Activated naive CD4-positive, alpha-beta T cell treated with anti-CD3 and anti-CD28 coated beads, Interleukin-2, amount 50 U/mL, for 24 hours (primary cell): Measurements from ENCODE around the gene DNAJC3.
"Not testable (repeated sequence)": the region's sequence is repeated elsewhere in the genome, so short reads cannot be mapped to it uniquely, and the experiment has no call there.

ENCODE experiments used
- H3K27ac Mint-ChIP-seq: one replicate; pipeline ENCODE4 v1.8.0; 2021; ENCODE audit warnings: mild to moderate bottlenecking, mixed read lengths
- H3K27me3 Mint-ChIP-seq: one replicate; pipeline ENCODE4 v1.8.0; 2021; ENCODE audit warnings: mixed read lengths
- H3K36me3 Mint-ChIP-seq: one replicate; pipeline ENCODE4 v1.8.0; 2021; ENCODE audit warnings: mixed read lengths
- H3K4me1 Mint-ChIP-seq: one replicate; pipeline ENCODE4 v1.8.0; 2021; ENCODE audit warnings: mixed read lengths
- H3K4me3 Mint-ChIP-seq: one replicate; pipeline ENCODE4 v1.8.0; 2021; ENCODE audit warnings: mild to moderate bottlenecking, mixed read lengths
- H3K9me3 Mint-ChIP-seq: one replicate; pipeline ENCODE4 v1.8.0; 2021; ENCODE audit warnings: mixed read lengths

The DNAJC3 gene

DNA sequence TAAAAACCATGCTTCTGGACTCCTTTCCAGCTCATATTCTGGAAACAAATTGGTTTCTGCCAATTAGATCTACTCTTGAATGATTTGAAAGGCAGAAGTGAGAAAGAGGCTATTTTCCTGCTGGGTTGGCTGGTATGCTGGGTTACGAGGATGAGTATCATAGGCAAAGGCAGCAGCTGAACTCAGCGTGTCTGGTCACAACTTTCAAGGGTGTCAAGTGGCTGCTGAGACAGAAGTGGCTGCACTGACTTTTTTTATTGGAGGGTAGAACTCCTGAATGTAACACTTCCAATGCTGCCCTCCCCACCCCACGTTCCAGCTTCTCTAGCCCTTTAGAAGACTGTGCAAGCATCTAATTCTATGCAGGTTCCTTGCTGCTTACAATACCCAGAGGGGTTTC lies 24.1 kb upstream of the DNAJC3 start:
- H3K27me3 Mint-ChIP-seq, result no peaks in the 10 kb centered on the region
- no peaks in the 10 kb centered on the region for H3K4me1 Mint-ChIP-seq
- no peak overlapping the region for H3K4me3 Mint-ChIP-seq
- H3K36me3 Mint-ChIP-seq, result no peaks in the 10 kb centered on the region
- H3K9me3 Mint-ChIP-seq, result no peaks in the 10 kb centered on the region
- H3K27ac Mint-ChIP-seq, result no peak overlapping the region

DNA sequence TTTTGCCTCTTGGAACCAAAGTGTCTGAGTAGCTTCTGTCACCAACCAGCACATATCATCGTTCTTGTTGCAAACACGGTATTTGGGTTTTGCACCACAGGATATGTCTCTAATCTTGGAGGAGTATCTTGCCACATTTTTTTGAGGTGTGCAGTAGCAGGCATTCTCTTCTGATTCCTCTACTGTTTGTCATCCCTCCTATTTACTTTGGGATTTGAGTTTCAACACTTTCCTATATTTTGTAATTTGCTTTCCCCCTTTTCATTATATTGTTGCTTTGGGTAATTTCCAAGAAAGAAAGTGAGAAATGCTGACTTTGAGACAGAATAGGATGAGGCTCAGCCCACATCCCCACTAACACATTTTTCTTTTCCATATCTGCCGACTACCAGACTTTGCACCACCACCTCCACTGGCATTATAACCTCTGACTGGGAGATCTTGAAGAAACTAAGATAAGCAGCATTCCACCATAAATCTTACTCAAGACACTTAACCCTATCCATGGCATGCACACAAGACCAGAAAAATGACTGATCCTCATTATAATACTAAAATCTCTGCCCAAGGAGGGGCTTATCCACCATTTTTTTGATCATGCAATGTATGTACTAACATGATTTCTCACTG lies 20.4 kb upstream of the DNAJC3 start:
- no peaks in the 10 kb centered on the region for H3K36me3 Mint-ChIP-seq
- no peak overlapping the region for H3K27ac Mint-ChIP-seq
- no peak overlapping the region for H3K4me3 Mint-ChIP-seq
- H3K9me3 Mint-ChIP-seq, result no peaks in the 10 kb centered on the region
- H3K27me3 Mint-ChIP-seq, result peaks cover 3% of the 10 kb centered on the region
- H3K4me1 Mint-ChIP-seq, result no peaks in the 10 kb centered on the region

DNA sequence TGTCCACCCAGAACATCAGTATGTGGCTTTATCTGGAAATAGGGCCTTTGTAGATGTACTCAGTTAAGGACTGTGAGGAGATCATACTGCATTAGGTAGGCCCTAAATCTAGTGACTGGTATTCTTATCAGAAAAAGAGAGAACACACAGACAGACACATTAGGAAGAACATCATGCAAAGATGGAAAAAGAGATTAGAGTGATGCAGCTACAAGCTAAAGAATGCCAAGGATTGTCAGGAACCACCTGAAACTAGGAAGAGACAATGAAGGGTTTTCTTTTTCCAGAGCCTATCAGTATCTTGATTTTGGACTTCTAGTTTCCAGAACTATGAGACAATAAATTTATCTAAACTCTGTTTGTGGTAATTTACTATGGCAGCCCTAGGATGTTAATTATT lies 17.4 kb upstream of the DNAJC3 start:
- Mint-ChIP-seq H3K27ac (no peak overlapping the region), H3K4me3 (no peak overlapping the region), H3K36me3 (no peaks in the 10 kb centered on the region), H3K9me3 (peaks cover under 1% of the 10 kb centered on the region), H3K4me1 (no peaks in the 10 kb centered on the region), H3K27me3 (peaks cover 9% of the 10 kb centered on the region)

DNA sequence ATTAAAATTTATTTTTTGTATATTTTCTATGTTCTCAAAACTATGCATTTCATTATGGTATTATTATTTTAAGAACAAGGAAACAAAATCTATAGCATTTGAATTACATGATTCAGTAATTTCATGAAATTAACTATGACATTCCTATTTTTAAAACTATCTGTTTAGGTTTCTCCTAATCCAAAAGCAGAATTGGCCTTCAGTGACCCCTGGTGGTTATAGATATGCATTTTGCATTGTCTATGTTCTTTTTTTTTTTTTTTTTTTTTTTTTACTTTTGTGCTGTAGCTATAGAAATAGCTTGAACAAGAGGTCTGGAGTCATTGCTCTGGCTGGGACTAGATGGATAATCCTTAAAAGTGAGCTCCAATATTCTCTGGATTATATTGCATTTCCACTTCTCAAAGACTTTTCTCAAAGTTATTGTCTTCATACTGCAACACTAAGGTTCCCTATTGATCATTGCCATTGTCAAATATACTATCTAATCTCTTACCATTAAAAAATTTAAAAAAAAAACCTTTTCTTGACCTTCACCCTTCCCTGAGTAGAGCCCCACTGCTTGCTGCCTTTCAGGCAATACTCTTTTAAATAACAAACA lies 15.9 kb upstream of the DNAJC3 start:
- peaks cover 9% of the 10 kb centered on the region for H3K27me3 Mint-ChIP-seq
- no peak overlapping the region for H3K4me3 Mint-ChIP-seq
- H3K4me1 Mint-ChIP-seq, result no peaks in the 10 kb centered on the region
- H3K27ac Mint-ChIP-seq, result no peak overlapping the region
- peaks cover 8% of the 10 kb centered on the region for H3K9me3 Mint-ChIP-seq
- H3K36me3 Mint-ChIP-seq, result peaks cover 2% of the 10 kb centered on the region

DNA sequence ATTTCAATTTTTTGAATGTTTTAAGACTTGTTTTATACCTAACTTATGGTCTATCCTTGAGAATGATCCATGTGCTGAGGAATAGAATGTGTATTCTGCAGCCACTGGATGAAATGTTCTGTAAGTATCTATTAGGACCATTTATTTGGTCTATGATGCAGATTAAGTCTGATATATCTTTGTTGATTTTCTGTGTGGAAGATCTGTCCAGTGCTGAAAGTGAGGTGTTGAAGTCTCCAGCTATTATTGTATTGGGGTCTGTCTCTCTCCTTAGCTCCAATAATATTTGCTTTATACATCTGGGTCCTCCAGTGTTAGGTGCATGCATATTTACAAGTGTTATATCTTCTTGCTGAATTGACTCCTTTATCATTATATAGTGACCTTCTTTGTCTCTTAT lies 9.7 kb upstream of the DNAJC3 start:
- H3K4me3 Mint-ChIP-seq, H3K4me1 Mint-ChIP-seq, H3K27ac Mint-ChIP-seq, H3K27me3 Mint-ChIP-seq: not testable (repeated sequence)
- peaks cover 17% of the 10 kb centered on the region for H3K36me3 Mint-ChIP-seq
- peaks cover 40% of the 10 kb centered on the region for H3K9me3 Mint-ChIP-seq

DNA sequence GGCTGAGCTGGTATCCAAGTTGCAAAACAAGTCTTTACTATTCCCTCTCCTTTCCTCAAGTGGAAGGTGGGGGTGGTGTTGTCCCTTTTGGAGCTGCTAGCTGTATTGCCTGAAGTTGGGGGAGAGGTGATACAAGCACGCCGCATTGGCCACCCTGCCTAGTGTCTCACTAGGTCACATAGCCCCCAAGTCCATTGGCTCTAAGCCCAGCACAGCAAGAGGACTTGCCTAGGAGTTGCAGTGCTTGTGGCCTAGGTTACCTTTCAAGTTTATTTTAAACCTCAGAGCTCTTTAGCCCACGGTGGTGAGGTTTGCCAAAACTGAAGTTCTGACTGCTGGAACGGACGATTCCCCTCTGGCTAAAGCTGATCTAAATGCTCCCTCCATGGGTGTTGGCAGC lies 5.3 kb upstream of the DNAJC3 start:
- peaks cover 33% of the 10 kb centered on the region for H3K9me3 Mint-ChIP-seq
- no peaks in the 10 kb centered on the region for H3K27me3 Mint-ChIP-seq
- no peak overlapping the region for H3K4me3 Mint-ChIP-seq
- no peak overlapping the region for H3K27ac Mint-ChIP-seq
- peaks cover 22% of the 10 kb centered on the region for H3K36me3 Mint-ChIP-seq
- peaks cover 30% of the 10 kb centered on the region for H3K4me1 Mint-ChIP-seq

DNA sequence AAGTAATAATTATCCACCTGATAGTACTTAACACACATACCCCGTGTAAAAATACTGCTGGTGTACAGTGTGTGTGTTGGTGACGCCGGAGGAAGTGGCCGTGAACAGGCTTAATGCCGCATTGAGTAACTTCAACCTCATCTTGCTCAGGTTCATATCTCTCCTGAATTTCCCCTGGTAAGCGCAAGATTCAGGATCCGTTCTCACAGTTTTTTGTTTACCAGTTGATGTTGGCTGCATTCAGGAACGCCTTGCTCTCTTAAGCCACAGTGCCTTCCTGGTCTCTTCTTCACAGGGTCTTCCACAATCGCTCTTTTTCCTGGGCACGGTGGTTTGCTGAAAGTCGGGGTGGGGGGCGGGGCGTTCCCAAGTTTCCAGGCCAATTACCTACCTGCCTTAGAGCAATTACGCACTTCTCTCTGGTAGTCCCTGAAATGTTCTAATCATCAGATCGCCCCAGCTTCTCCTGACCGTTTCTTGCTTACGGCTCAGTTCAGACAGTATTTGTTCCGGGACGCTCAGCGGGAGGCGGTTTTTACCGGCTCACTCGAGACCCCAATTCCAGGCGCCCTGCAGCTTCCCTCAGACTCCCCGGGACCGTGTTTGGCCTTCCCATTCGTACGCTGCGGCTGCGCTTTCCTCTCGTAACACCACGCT lies 706 bp upstream of the DNAJC3 start:
- Mint-ChIP-seq H3K4me1 (peaks cover 65% of the 10 kb centered on the region), H3K36me3 (peaks cover 9% of the 10 kb centered on the region), H3K27ac (peak overlapping the region; percentile 92), H3K4me3 (peak overlapping the region; percentile 95), H3K9me3 (peaks cover 5% of the 10 kb centered on the region), H3K27me3 (no peaks in the 10 kb centered on the region)

DNA sequence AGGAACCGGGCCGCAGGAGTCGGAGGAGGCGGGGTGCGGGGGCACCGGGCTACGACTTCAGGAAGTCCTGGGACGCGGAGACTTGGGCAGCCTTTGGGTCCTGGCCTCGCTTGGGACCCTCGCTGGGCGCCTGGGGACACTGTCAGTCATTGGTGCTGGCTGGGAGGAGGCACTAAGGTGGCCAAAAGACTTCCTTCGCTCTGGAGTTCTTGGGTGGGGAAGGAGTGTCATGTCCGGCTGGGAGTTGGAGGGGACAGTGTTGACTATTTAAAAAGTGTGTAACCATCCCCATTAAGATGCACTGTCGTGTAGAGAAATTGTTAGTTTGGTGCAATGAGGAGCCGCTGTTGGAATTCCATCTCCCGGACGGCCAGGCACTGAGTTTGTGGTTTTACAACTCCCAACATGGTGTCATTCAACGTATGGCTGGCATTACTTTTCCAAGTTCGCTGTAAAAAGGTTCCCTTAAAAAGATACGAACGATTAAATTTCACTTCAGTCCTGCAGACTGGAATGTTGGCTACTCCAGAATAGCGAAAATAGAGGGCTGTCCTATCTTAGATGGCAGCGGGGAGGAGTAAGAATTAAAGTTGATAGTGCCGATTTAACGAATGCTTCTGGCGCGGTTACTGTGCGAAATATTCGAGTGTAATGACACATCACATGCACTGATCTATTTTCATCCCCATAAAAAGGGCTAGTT lies 776 bp downstream of the DNAJC3 start:
- H3K27ac Mint-ChIP-seq, result peak overlapping the region; percentile 56
- no peaks in the 10 kb centered on the region for H3K27me3 Mint-ChIP-seq
- H3K4me1 Mint-ChIP-seq, result peaks cover 80% of the 10 kb centered on the region
- H3K4me3 Mint-ChIP-seq, result peak overlapping the region; percentile 95
- peaks cover 10% of the 10 kb centered on the region for H3K36me3 Mint-ChIP-seq
- peaks cover 5% of the 10 kb centered on the region for H3K9me3 Mint-ChIP-seq

DNA sequence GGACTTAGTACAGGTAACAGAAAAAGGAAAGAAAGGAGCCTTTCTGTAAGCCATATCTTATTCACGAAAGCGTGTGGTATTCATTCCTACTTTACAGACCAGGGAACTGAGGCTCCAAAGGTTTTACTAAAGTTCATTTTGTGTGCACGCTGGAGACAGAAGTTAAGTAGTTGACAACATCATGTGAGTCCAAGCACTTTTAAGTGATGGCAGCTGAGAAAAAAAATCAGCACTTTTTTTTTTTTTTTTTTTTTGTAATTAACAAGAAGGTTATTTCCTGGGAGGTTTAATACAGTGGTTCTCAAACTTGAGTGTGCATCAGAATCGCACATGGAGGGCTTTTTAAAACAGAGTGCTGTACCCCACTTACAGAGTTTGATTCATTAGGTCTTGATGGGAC lies 2.0 kb downstream of the DNAJC3 start:
- Mint-ChIP-seq H3K4me1 (peaks cover 83% of the 10 kb centered on the region), H3K4me3 (peak overlapping the region; percentile 95), H3K27ac (peak overlapping the region; percentile 55), H3K9me3 (peaks cover under 1% of the 10 kb centered on the region), H3K27me3 (no peaks in the 10 kb centered on the region), H3K36me3 (peaks cover 9% of the 10 kb centered on the region)

DNA sequence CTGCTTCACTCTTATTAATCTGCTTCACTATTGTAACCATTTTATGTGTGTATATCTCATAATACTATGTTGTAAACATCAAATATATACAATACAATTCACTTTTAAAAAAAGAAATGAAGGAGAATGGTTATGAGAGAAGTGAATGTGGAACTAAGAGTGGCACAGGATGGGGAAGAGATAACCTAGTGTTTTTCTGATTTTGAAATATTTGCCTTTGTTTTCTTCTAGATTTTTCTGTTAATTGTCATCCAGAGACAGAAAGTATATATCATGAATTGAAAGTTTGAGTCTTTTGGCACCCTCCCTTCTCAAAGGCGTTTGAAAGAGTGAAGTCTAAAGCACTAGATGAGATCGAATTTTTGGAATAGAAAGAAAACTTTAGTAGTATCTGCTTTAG lies 2.8 kb downstream of the DNAJC3 start:
- H3K36me3 Mint-ChIP-seq, result peaks cover 12% of the 10 kb centered on the region
- H3K4me3 Mint-ChIP-seq, result peak overlapping the region; percentile 44
- H3K27ac Mint-ChIP-seq, result no peak overlapping the region
- peaks cover 84% of the 10 kb centered on the region for H3K4me1 Mint-ChIP-seq
- H3K27me3 Mint-ChIP-seq, result no peaks in the 10 kb centered on the region
- no peaks in the 10 kb centered on the region for H3K9me3 Mint-ChIP-seq

DNA sequence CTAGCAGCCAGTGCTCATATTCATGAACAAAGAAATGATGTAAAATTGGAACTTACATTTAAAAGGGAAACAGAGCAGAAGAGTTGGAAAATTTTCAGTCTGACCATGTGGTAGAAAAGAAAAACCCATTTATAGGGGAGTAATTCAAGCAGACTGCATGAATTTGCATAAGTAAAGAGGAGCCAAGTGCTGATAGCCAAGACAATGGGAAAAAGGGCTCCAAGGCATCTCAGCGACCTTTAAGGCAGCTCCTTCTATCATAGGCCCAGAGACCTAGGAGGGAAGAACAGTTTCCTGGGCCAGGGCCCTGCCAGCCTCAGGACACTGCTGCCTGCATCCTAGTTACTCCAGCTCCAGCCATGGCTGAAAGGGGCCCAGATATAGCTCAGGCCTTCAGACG lies 7.5 kb downstream of the DNAJC3 start:
- H3K27ac Mint-ChIP-seq, result no peak overlapping the region
- peaks cover 91% of the 10 kb centered on the region for H3K4me1 Mint-ChIP-seq
- peaks cover 34% of the 10 kb centered on the region for H3K36me3 Mint-ChIP-seq
- H3K4me3 Mint-ChIP-seq, result no peak overlapping the region
- no peaks in the 10 kb centered on the region for H3K27me3 Mint-ChIP-seq
- peaks cover 9% of the 10 kb centered on the region for H3K9me3 Mint-ChIP-seq

DNA sequence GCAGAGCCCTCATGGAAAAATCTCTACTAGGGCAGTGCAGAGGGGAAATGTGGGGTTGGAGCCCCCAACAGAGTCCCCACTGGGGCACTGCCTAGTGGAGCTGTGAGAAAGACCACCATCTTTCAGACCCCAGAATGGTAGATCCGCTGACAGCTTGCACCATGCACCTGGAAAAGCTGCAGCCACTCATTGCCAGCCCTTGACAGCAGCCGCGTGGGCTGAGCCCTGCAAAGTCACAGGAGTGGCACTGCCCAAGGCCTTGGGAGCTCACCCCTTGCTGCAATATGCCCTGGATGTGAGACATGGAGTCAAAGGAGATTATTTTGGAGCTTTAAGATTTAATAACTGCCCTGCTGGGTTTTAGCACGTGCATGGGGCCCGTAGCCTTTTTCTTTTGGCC lies 8.0 kb downstream of the DNAJC3 start:
- H3K4me3 Mint-ChIP-seq, H3K27me3 Mint-ChIP-seq, H3K27ac Mint-ChIP-seq: not testable (repeated sequence)
- H3K9me3 Mint-ChIP-seq, result peaks cover 11% of the 10 kb centered on the region
- H3K4me1 Mint-ChIP-seq, result peaks cover 90% of the 10 kb centered on the region
- H3K36me3 Mint-ChIP-seq, result peaks cover 35% of the 10 kb centered on the region

DNA sequence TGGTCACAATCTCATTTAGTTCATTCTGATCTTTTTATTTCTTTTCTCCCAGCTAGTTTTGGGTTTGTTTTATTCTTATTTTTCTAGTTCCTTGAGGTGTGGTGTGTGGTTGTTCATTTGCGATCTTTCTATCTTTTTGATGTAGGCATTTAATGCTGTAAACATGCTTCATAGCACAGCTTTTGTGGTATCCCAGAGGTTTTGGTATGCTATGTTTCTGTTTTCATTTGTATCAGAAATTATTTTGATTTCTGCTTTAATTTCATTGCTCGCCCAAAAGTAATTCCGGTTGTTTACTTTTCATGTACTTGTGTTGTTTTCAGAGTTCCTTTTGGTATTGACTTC lies 12.6 kb downstream of the DNAJC3 start:
- no peaks in the 10 kb centered on the region for H3K27me3 Mint-ChIP-seq
- peak overlapping the region; percentile 51 for H3K4me3 Mint-ChIP-seq
- H3K36me3 Mint-ChIP-seq, result peaks cover 30% of the 10 kb centered on the region
- H3K9me3 Mint-ChIP-seq, result peaks cover 11% of the 10 kb centered on the region
- H3K4me1 Mint-ChIP-seq, result peaks cover 47% of the 10 kb centered on the region
- peak overlapping the region; percentile 1 for H3K27ac Mint-ChIP-seq

DNA sequence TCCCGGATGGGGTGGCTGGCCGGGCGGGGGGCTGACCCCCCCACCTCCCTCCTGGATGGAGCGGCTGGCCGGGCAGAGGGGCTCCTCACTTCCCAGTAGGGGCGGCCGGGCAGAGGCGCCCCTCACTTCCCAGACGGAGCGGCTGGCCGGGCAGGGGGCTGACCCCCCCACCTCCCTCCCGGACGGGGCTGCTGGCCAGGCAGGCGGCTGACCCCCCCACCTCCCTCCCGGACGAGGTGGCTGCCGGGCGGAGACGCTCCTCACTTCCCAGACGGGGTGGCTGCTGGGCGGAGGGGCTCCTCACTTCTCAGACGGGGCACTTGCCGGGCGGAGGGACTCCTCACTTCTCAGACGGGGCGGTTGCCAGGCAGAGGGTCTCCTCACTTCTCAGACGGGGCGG lies 14.0 kb downstream of the DNAJC3 start:
- peaks cover 37% of the 10 kb centered on the region for H3K4me1 Mint-ChIP-seq
- H3K36me3 Mint-ChIP-seq, result peaks cover 25% of the 10 kb centered on the region
- H3K9me3 Mint-ChIP-seq, result peaks cover 11% of the 10 kb centered on the region
- H3K27me3 Mint-ChIP-seq, H3K27ac Mint-ChIP-seq, H3K4me3 Mint-ChIP-seq: not testable (repeated sequence)

DNA sequence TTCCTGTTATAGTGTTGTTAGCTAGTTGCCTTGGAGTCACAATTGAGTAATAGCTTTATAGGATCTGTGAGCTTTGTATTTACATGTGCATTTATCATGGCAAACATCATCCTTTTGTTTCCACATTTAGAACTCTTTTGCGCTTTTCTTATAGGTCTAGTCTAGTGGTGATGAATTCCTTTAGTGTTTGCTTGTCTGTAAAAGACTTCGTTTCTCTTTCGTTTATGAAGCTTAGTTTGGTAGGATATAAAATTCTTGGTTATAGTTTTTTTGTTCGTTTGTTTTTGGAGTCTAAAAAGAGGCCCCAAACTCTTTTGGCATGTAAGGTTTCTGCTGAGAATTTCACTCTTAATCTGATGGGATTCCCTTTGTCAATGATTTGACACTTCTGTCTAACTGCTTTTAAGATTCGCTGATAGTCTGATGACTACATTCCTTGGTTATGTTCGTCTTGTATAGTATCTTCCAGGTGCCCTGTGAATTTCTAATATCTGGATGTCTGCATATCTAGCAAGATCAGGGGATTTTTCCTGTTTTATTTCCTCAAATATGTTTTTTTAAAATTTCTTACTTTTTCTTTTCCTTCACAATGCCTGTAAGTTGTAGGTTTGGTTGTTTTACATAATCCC lies 20.2 kb downstream of the DNAJC3 start:
- peaks cover 53% of the 10 kb centered on the region for H3K4me1 Mint-ChIP-seq
- no peak overlapping the region for H3K27ac Mint-ChIP-seq
- H3K27me3 Mint-ChIP-seq, result no peaks in the 10 kb centered on the region
- peaks cover 16% of the 10 kb centered on the region for H3K36me3 Mint-ChIP-seq
- H3K9me3 Mint-ChIP-seq, result no peaks in the 10 kb centered on the region
- no peak overlapping the region for H3K4me3 Mint-ChIP-seq
